Mesothelial cell of epicardium (in vitro differentiated cells): ENCODE results near the gene MFAP4. TPM values are rescaled to one million over a fixed set of nuclear protein-coding genes. Genes with fewer than 3 reads are reported as not detected.

ENCODE experiments used
- DNase-seq, 2 experiments: peaks; one replicate each; pipeline ENCODE4 v3.0.0; 2021; ENCODE audit warnings: low spot score in 2 of 2; ENCODE audit not compliant: unreplicated experiment in 2 of 2
- H3K27ac Mint-ChIP-seq: 2 replicates; pipeline ENCODE4 v1.8.0; 2021; ENCODE audit warnings: mixed read lengths
- H3K27me3 Mint-ChIP-seq: 2 replicates; pipeline ENCODE4 v1.8.0; 2021; ENCODE audit warnings: low read depth, mixed read lengths
- H3K36me3 Mint-ChIP-seq: 2 replicates; pipeline ENCODE4 v1.8.0; 2021; ENCODE audit warnings: mixed read lengths
- H3K4me1 Mint-ChIP-seq: 2 replicates; pipeline ENCODE4 v1.8.0; 2021; ENCODE audit warnings: mixed read lengths
- H3K4me3 Mint-ChIP-seq: 2 replicates; pipeline ENCODE4 v1.8.0; 2021; ENCODE audit warnings: mild to moderate bottlenecking, moderate library complexity, mixed read lengths
- H3K9me3 Mint-ChIP-seq: 2 replicates; pipeline ENCODE4 v1.8.0; 2021; ENCODE audit warnings: mixed read lengths
- CTCF ChIP-seq: fragments of 200-600 bp; sonication (generic); IDR thresholded peaks from one replicate; pipeline ENCODE4 v1.5.0; 2021; ENCODE audit warnings: antibody characterized with exemption; ENCODE audit not compliant: unreplicated experiment
- total RNA-seq: library from RNA; stranded (reverse); gene quantifications from 3 replicates; pipeline ENCODE4 v1.2.1, GENCODE V29; 2021

Gene MFAP4
- total RNA-seq, 1 donor from 2014 or later = 213 TPM

- Mint-ChIP-seq H3K36me3 (peaks cover 10% of the 10 kb centered on the region), H3K9me3 (no peaks in the 10 kb centered on the region), H3K27me3 (no peaks in the 10 kb centered on the region), H3K4me3 (peak within 1 kb of the TSS; percentile 98), H3K4me1 (peaks cover 27% of the 10 kb centered on the region), H3K27ac (peak within 1 kb of the TSS; percentile 99)
- DNase-seq = no peak
- no peak for TF ChIP-seq CTCF
Measured at GRCh38 chr17:19378416-19379360, 8.3 kb downstream of the MFAP4 start, which contains the start of gene MAPK7. MAPK7 (plus strand) TSS chr17:19378498; CDS start chr17:19378901, 403 bp downstream.

DNA sequence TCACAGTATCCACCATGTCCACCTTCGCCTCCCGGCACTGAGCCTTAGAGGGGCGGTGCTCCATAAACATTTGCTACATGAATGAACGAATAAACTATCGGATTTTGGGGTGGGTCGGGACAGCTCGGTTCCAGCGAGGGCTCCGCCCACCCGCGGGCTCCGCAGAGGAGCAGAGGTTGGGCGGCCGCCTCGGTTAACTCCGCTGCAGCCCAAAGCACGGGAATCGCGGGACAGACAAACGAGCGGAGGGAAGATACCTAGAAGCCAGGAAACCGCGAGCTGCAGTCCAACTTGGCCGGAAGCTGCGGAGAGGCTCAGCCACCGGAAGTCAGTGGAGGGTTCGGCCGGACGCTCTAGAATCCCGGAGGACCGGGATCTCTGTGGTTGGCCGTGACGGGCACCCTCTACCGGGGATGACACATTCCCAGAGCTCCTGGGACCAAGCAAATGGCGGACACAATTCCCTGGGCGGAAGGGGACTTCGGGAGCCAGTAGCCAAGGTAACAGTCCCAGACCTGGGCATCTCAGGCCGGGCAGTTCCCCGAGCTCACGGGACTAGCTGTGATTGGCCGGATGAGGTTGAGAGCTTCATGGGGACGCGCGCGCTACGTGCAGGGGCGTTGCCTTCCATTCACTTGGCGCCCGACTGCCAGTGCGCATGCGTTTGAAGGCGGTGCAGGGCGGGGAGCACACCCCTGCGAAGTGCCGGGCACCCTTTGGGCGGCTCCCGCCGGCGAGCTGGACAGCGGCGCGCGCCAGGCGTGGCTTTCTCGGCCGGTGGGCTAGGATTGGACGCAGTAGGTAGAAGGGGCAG, 9.2 kb downstream of the MFAP4 start:
- H3K36me3 Mint-ChIP-seq = peaks cover 9% of the 10 kb centered on the region
- peak overlapping the region; percentile 99 for H3K27ac Mint-ChIP-seq
- H3K27me3 Mint-ChIP-seq = no peaks in the 10 kb centered on the region
- no peaks in the 10 kb centered on the region for H3K9me3 Mint-ChIP-seq
- no peak for TF ChIP-seq CTCF
- DNase-seq = peak; percentile 98
- H3K4me1 Mint-ChIP-seq = peaks cover 26% of the 10 kb centered on the region
- peak overlapping the region; percentile 98 for H3K4me3 Mint-ChIP-seq

- H3K4me1 Mint-ChIP-seq = peaks cover 26% of the 10 kb centered on the region
- no peak for DNase-seq
- H3K9me3 Mint-ChIP-seq = no peaks in the 10 kb centered on the region
- H3K4me3 Mint-ChIP-seq = peak overlapping the region; percentile 98
- peaks cover 9% of the 10 kb centered on the region for H3K36me3 Mint-ChIP-seq
- no peaks in the 10 kb centered on the region for H3K27me3 Mint-ChIP-seq
- peak overlapping the region; percentile 99 for H3K27ac Mint-ChIP-seq
- TF ChIP-seq CTCF = no peak
Measured at GRCh38 chr17:19376811-19377210, 10.2 kb downstream of the MFAP4 start.

DNA sequence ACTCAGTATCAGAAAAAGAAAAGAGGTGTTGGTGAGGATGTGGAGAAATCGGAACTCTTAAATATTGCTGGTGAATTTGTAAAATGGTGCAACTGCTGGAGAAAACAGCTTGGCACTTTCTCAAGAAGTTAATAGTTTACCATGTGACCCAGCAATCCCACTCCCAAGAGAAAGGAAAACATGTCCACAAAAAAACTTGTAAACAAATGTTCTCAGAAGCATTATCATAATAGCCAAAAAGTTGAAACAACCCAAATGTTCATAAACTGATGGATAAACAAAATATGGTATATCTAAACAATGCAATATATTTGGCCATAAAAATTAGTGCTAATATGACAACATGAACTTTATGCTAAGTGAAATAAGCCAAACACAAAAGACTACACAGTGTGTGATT, 11.3 kb downstream of the MFAP4 start:
- no peak for DNase-seq
- H3K4me1 Mint-ChIP-seq = peaks cover 25% of the 10 kb centered on the region
- peak overlapping the region; percentile 41 for H3K27ac Mint-ChIP-seq
- peaks cover 4% of the 10 kb centered on the region for H3K36me3 Mint-ChIP-seq
- H3K9me3 Mint-ChIP-seq = no peaks in the 10 kb centered on the region
- H3K27me3 Mint-ChIP-seq = no peaks in the 10 kb centered on the region
- TF ChIP-seq CTCF = no peak
- H3K4me3 Mint-ChIP-seq = peak overlapping the region; percentile 44

- TF ChIP-seq CTCF = no peak
- H3K27ac Mint-ChIP-seq = no peak overlapping the region
- H3K9me3 Mint-ChIP-seq = no peaks in the 10 kb centered on the region
- no peak overlapping the region for H3K4me3 Mint-ChIP-seq
- H3K4me1 Mint-ChIP-seq = peaks cover 14% of the 10 kb centered on the region
- no peak for DNase-seq
- H3K27me3 Mint-ChIP-seq = no peaks in the 10 kb centered on the region
- H3K36me3 Mint-ChIP-seq = no peaks in the 10 kb centered on the region
Measured at GRCh38 chr17:19374136-19374535, 12.9 kb downstream of the MFAP4 start.
